Measurements from ENCODE around the gene TMEM240. TPM values are rescaled to one million over a fixed set of nuclear protein-coding genes. Genes with fewer than 3 reads are reported as not detected.
A peak's percentile ranks its signal among the peaks of the same experiment; 100 is the strongest.
"Not testable (repeated sequence)": the region's sequence is repeated elsewhere in the genome, so short reads cannot be mapped to it uniquely, and the experiment has no call there.

The TMEM240 gene
- total RNA-seq, 2 experiments from 2014 or later, result 0.75 to 1.5 TPM

GRCh38 chr1:1507305-1507704, 33.1 kb downstream of the TMEM240 start:
- intact Hi-C loops (cut with DNase I, micrococcal nuclease), result no loop called here
- Histone ChIP-seq H3K4me3 (ENCODE audit: low read length) (no peak overlapping the region), H3K36me3 (ENCODE audit: insufficient read depth, low read length) (no peaks in the 10 kb centered on the region), H3K27ac (ENCODE audit: low read depth in 1 of 2, low read length in 2 of 2) (no peak overlapping the region), H3K27me3 (ENCODE audit: control insufficient read depth in 1 of 2, insufficient read depth in 2 of 2, low read length in 2 of 2) (no peaks in the 10 kb centered on the region), H3K9me3 (ENCODE audit: control insufficient read depth in 1 of 2, insufficient read depth in 1 of 2, low read length in 2 of 2) (peaks cover 0 to 5% of the 10 kb centered on the region in 2 experiments), H3K4me1 (ENCODE audit: insufficient read depth, low read length) (peaks cover 22% of the 10 kb centered on the region)
- TF ChIP-seq CTCF (IDR thresholded peaks at IDR 0.05), result no peak
- H3K27ac Mint-ChIP-seq, result no peak overlapping the region
- ChIA-PET CTCF (no interaction called here), POLR2A (no interaction called here)
- peaks cover 5% of the 10 kb centered on the region for H3K36me3 Mint-ChIP-seq (ENCODE audit: low read depth)
- H3K9me3 Mint-ChIP-seq, result no peaks in the 10 kb centered on the region
- H3K4me3 Mint-ChIP-seq, result no peak overlapping the region
- no peak for DNase-seq
- no peaks in the 10 kb centered on the region for H3K27me3 Mint-ChIP-seq
- H3K4me1 Mint-ChIP-seq (ENCODE audit: low read depth), result peaks cover 22% of the 10 kb centered on the region
- ATAC-seq (ENCODE audit: poor library complexity), result no peak

GRCh38 chr1:1505801-1506200, 34.6 kb downstream of the TMEM240 start:
- H3K9me3 ChIP-seq (ENCODE audit: control insufficient read depth in 1 of 2, insufficient read depth in 1 of 2, low read length in 2 of 2); ATAC-seq (ENCODE audit: poor library complexity); H3K27me3 ChIP-seq (ENCODE audit: control insufficient read depth in 1 of 2, insufficient read depth in 2 of 2, low read length in 2 of 2); POLR2A ChIA-PET; H3K36me3 ChIP-seq (ENCODE audit: insufficient read depth, low read length); intact Hi-C loops (cut with DNase I, micrococcal nuclease); DNase-seq; H3K36me3 Mint-ChIP-seq (ENCODE audit: low read depth); H3K4me3 ChIP-seq (ENCODE audit: low read length); H3K27ac ChIP-seq (ENCODE audit: low read depth in 1 of 2, low read length in 2 of 2); H3K27me3 Mint-ChIP-seq; H3K27ac Mint-ChIP-seq; H3K9me3 Mint-ChIP-seq: not testable (repeated sequence)
- Mint-ChIP-seq H3K4me3 (peak overlapping the region; percentile 65), H3K4me1 (ENCODE audit: low read depth) (peaks cover 12% of the 10 kb centered on the region)
- CTCF ChIA-PET, result interaction anchor here (1.3 kb wide), 1 partner anchor 134 kb away, joined by 4 read pairs; no protein-coding TSS in a partner anchor
- H3K4me1 ChIP-seq (ENCODE audit: insufficient read depth, low read length), result peaks cover 16% of the 10 kb centered on the region

- H3K4me1 Mint-ChIP-seq (ENCODE audit: low read depth), result peaks cover 11% of the 10 kb centered on the region
- ATAC-seq (ENCODE audit: poor library complexity), result peak; percentile 28
- H3K27me3 Mint-ChIP-seq; H3K36me3 ChIP-seq (ENCODE audit: insufficient read depth, low read length); intact Hi-C loops (cut with DNase I, micrococcal nuclease); H3K27ac ChIP-seq (ENCODE audit: low read depth in 1 of 2, low read length in 2 of 2); H3K9me3 Mint-ChIP-seq; H3K36me3 Mint-ChIP-seq (ENCODE audit: low read depth); H3K9me3 ChIP-seq (ENCODE audit: control insufficient read depth in 1 of 2, insufficient read depth in 1 of 2, low read length in 2 of 2); H3K27me3 ChIP-seq (ENCODE audit: control insufficient read depth in 1 of 2, insufficient read depth in 2 of 2, low read length in 2 of 2): not testable (repeated sequence)
- peak overlapping the region; percentile 69 for H3K27ac Mint-ChIP-seq
- peak overlapping the region; percentile 80 for H3K4me3 Mint-ChIP-seq
- DNase-seq, result peak in 3 of 14 experiments; percentile 6 to 32 (median 20)
- POLR2A ChIA-PET, result interaction anchor here (1.5 to 1.7 kb wide), 2 partner anchors 106 to 130 kb away, joined by 5 to 6 read pairs; partner anchors contain the start of genes AURKAIP1 and CCNL2
- peak overlapping the region; percentile 20 for H3K4me3 ChIP-seq (ENCODE audit: low read length)
- H3K4me1 ChIP-seq (ENCODE audit: insufficient read depth, low read length), result peaks cover 14% of the 10 kb centered on the region
- CTCF ChIA-PET, result interaction anchor here (0.8 to 1.5 kb wide), 5 partner anchors 25 to 134 kb away, joined by 3 to 4 read pairs (median 4); no protein-coding TSS in a partner anchor
These were observed 35.0 kb downstream of the TMEM240 start for GRCh38 chr1:1505366-1505798.

GRCh38 chr1:1504777-1505365, 35.6 kb downstream of the TMEM240 start:
- H3K4me3 Mint-ChIP-seq, result peak overlapping the region; percentile 80
- intact Hi-C loops (cut with DNase I, micrococcal nuclease); H3K27me3 Mint-ChIP-seq; H3K27me3 ChIP-seq (ENCODE audit: control insufficient read depth in 1 of 2, insufficient read depth in 2 of 2, low read length in 2 of 2); H3K36me3 ChIP-seq (ENCODE audit: insufficient read depth, low read length); H3K9me3 Mint-ChIP-seq; H3K9me3 ChIP-seq (ENCODE audit: control insufficient read depth in 1 of 2, insufficient read depth in 1 of 2, low read length in 2 of 2); H3K27ac ChIP-seq (ENCODE audit: low read depth in 1 of 2, low read length in 2 of 2); H3K36me3 Mint-ChIP-seq (ENCODE audit: low read depth): not testable (repeated sequence)
- Histone ChIP-seq H3K4me1 (ENCODE audit: insufficient read depth, low read length) (peaks cover 14% of the 10 kb centered on the region), H3K4me3 (ENCODE audit: low read length) (peak overlapping the region; percentile 20)
- peak; percentile 76 for ATAC-seq (ENCODE audit: poor library complexity)
- H3K4me1 Mint-ChIP-seq (ENCODE audit: low read depth), result peaks cover 11% of the 10 kb centered on the region
- peak; percentile 68 for TF ChIP-seq CTCF (IDR thresholded peaks at IDR 0.05)
- CTCF ChIA-PET, result interaction anchor here (0.7 to 1.5 kb wide), 6 partner anchors 25 to 133 kb away, joined by 3 to 5 read pairs (median 4); no protein-coding TSS in a partner anchor
- H3K27ac Mint-ChIP-seq, result peak overlapping the region; percentile 69
- DNase-seq, result peak; percentile 56 to 84 (median 68)
- POLR2A ChIA-PET, result interaction anchor here (0.6 to 1.7 kb wide), 5 partner anchors 42 to 130 kb away, joined by 3 to 6 read pairs (median 5); partner anchors contain the start of genes AURKAIP1, CCNL2 and MIB2

- POLR2A ChIA-PET; H3K27me3 Mint-ChIP-seq; H3K4me1 ChIP-seq (ENCODE audit: insufficient read depth, low read length); H3K4me1 Mint-ChIP-seq (ENCODE audit: low read depth); H3K27me3 ChIP-seq (ENCODE audit: control insufficient read depth in 1 of 2, insufficient read depth in 2 of 2, low read length in 2 of 2); DNase-seq; H3K4me3 ChIP-seq (ENCODE audit: low read length); H3K27ac ChIP-seq (ENCODE audit: low read depth in 1 of 2, low read length in 2 of 2); H3K4me3 Mint-ChIP-seq; H3K9me3 Mint-ChIP-seq; CTCF ChIA-PET; H3K27ac Mint-ChIP-seq: not testable (repeated sequence)
- peaks cover 21% of the 10 kb centered on the region for H3K36me3 ChIP-seq (ENCODE audit: insufficient read depth, low read length)
- intact Hi-C loops (cut with DNase I, micrococcal nuclease), result loop anchor here in 1 of 2 experiments (2.0 kb wide), 1 partner anchor 39 kb away; no protein-coding TSS in a partner anchor
- H3K36me3 Mint-ChIP-seq (ENCODE audit: low read depth), result peaks cover 45% of the 10 kb centered on the region
- peaks cover 14 to 31% of the 10 kb centered on the region in 2 experiments for H3K9me3 ChIP-seq (ENCODE audit: control insufficient read depth in 1 of 2, insufficient read depth in 1 of 2, low read length in 2 of 2)
- peak; percentile 24 for ATAC-seq (ENCODE audit: poor library complexity)
These were observed 44.9 kb downstream of the TMEM240 start for GRCh38 chr1:1495461-1495975.
